Activated gamma-delta T cell treated with anti-CD3 and anti-CD28 coated beads, Interleukin-2, amount 50 U/mL, for 16 hours (primary cell): Measurements from ENCODE around the gene ANKFN1.

Source experiments
- DNase-seq: peaks from one replicate; pipeline ENCODE4 v3.0.0-alpha.2; 2020; ENCODE audit warnings: low read depth

The ANKFN1 gene

GRCh38 chr17:56177361-56177760 is 24.1 kb downstream of the ANKFN1 start:
- no peak for DNase-seq

GRCh38 chr17:56178203-56178602 is 24.9 kb downstream of the ANKFN1 start:
- DNase-seq = no peak

- no peak for DNase-seq
Observed at GRCh38 chr17:56182081-56182480, 28.8 kb downstream of the ANKFN1 start.

GRCh38 chr17:56184650-56185049 is 31.4 kb downstream of the ANKFN1 start:
- no peak for DNase-seq

GRCh38 chr17:56185491-56186221 is 32.4 kb downstream of the ANKFN1 start:
- no peak for DNase-seq

GRCh38 chr17:56186222-56186786 is 33.0 kb downstream of the ANKFN1 start:
- DNase-seq = no peak

GRCh38 chr17:56203430-56203829 is 50.2 kb downstream of the ANKFN1 start:
- no peak for DNase-seq

GRCh38 chr17:56206351-56206750 is 53.1 kb downstream of the ANKFN1 start:
- DNase-seq = no peak

GRCh38 chr17:56213031-56213430 is 59.8 kb downstream of the ANKFN1 start:
- DNase-seq = no peak

GRCh38 chr17:56217921-56218320 is 64.6 kb downstream of the ANKFN1 start:
- DNase-seq = no peak

GRCh38 chr17:56222255-56222654 is 69.0 kb downstream of the ANKFN1 start:
- DNase-seq = no peak

- no peak for DNase-seq
Observed at GRCh38 chr17:56230660-56231059, 77.4 kb downstream of the ANKFN1 start.

- no peak for DNase-seq
Observed at GRCh38 chr17:56231252-56231651, 78.0 kb downstream of the ANKFN1 start.

- no peak for DNase-seq
Observed at GRCh38 chr17:56231693-56232092, 78.4 kb downstream of the ANKFN1 start.

GRCh38 chr17:56244268-56244890 is 91.1 kb downstream of the ANKFN1 start:
- no peak for DNase-seq

GRCh38 chr17:56247816-56248215 is 94.5 kb downstream of the ANKFN1 start:
- DNase-seq = no peak

GRCh38 chr17:56257075-56257474 is 103.8 kb downstream of the ANKFN1 start:
- DNase-seq = no peak

GRCh38 chr17:56260376-56261002 is 107.2 kb downstream of the ANKFN1 start:
- DNase-seq = no peak

GRCh38 chr17:56262803-56263202 is 109.5 kb downstream of the ANKFN1 start:
- no peak for DNase-seq

- DNase-seq = no peak
Observed at GRCh38 chr17:56269556-56270389, 116.5 kb downstream of the ANKFN1 start.

GRCh38 chr17:56274491-56274890 is 121.2 kb downstream of the ANKFN1 start:
- DNase-seq = no peak

GRCh38 chr17:56284482-56284881 is 131.2 kb downstream of the ANKFN1 start:
- DNase-seq = no peak
